Breast epithelium (tissue), 3 donors: ENCODE data around the gene SLC35F3.

Source experiments
- POLR2A ChIP-seq: fragments of 450-650 bp; IDR thresholded peaks from one replicate; pipeline ENCODE4 v1.6.1; 2016; ENCODE audit warnings: antibody characterized with exemption, mild to moderate bottlenecking, moderate library complexity
- POLR2AphosphoS5 ChIP-seq, 3 donors: sonication (generic); formaldehyde crosslinking; IDR thresholded peaks; one replicate each; pipeline ENCODE4 v1.6.1; 2017; ENCODE audit warnings: antibody characterized with exemption in 3 of 3
- TF ChIP-seq, protein P1 (sequence below), 3 donors: fragments of 450-650 bp; IDR thresholded peaks; one replicate each; pipeline ENCODE4 v1.5.1; 2016 to 2017; ENCODE audit warnings: antibody characterized with exemption in 3 of 3, mild to moderate bottlenecking in 3 of 3, moderate library complexity in 3 of 3

GRCh38 chr1:234272656-234273312 lies 368.3 kb downstream of the SLC35F3 start:
- TF ChIP-seq, protein P1, sequence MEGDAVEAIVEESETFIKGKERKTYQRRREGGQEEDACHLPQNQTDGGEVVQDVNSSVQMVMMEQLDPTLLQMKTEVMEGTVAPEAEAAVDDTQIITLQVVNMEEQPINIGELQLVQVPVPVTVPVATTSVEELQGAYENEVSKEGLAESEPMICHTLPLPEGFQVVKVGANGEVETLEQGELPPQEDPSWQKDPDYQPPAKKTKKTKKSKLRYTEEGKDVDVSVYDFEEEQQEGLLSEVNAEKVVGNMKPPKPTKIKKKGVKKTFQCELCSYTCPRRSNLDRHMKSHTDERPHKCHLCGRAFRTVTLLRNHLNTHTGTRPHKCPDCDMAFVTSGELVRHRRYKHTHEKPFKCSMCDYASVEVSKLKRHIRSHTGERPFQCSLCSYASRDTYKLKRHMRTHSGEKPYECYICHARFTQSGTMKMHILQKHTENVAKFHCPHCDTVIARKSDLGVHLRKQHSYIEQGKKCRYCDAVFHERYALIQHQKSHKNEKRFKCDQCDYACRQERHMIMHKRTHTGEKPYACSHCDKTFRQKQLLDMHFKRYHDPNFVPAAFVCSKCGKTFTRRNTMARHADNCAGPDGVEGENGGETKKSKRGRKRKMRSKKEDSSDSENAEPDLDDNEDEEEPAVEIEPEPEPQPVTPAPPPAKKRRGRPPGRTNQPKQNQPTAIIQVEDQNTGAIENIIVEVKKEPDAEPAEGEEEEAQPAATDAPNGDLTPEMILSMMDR (IDR thresholded peaks at IDR 0.05): no peak
- TF ChIP-seq POLR2AphosphoS5 (IDR thresholded peaks at IDR 0.05) (no peak), POLR2A (no peak)
